LNCaP clone FGC (cell line): ENCODE measurements around the gene BMPER.

Experiments
- DNase-seq: peaks from one replicate; pipeline ENCODE4 v3.0.0-alpha.2; 2011; ENCODE audit warnings: low read depth
- H3K4me3 ChIP-seq: 2 replicates; pipeline ENCODE4 v1.5.1; 2011; ENCODE audit warnings: mild to moderate bottlenecking, low read depth, low read length, control low read depth
- TF ChIP-seq, protein P1 (sequence below): IDR thresholded peaks from 2 replicates; pipeline ENCODE4 v1.5.1; 2012; ENCODE audit warnings: mild to moderate bottlenecking; ENCODE audit not compliant: control insufficient read depth, insufficient read depth; ENCODE audit errors: extremely low read depth

The BMPER gene

DNA sequence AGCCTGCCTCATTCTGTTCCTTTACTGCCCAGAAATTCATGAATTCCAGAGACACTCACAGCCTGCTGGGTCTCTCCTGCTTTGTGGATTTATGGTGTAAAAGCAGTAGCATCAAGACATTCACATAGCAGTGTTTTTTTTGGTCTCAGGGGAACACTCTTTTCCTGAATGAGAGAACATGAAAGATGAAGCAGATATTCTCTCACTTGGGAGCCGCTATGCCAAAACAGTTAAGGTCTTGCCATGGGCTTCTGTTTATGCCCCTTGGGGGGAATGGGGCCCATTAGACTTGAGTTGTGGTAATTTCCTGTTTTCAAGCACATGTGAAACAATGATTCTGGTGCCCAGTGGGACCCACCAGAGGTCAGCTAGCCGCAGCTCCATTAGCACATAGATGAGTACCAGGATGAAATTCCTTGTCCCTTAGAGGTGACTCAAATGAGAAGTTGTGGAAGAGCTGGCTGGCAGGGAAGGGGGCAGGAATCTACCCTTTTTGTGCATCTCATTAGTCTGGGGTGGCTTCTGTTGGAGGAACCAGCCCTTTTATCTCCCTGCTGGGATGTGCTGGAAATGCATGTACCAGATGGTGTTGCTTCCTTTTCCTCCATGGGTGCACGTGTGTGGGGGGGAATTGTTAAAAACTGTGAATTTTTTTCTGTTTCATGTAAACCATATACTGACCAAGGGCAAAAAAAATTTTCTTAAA lies 13.3 kb downstream of the BMPER start:
- DNase-seq = no peak
- H3K4me3 ChIP-seq = no peak overlapping the region
- TF ChIP-seq, protein P1, sequence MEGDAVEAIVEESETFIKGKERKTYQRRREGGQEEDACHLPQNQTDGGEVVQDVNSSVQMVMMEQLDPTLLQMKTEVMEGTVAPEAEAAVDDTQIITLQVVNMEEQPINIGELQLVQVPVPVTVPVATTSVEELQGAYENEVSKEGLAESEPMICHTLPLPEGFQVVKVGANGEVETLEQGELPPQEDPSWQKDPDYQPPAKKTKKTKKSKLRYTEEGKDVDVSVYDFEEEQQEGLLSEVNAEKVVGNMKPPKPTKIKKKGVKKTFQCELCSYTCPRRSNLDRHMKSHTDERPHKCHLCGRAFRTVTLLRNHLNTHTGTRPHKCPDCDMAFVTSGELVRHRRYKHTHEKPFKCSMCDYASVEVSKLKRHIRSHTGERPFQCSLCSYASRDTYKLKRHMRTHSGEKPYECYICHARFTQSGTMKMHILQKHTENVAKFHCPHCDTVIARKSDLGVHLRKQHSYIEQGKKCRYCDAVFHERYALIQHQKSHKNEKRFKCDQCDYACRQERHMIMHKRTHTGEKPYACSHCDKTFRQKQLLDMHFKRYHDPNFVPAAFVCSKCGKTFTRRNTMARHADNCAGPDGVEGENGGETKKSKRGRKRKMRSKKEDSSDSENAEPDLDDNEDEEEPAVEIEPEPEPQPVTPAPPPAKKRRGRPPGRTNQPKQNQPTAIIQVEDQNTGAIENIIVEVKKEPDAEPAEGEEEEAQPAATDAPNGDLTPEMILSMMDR = no peak

DNA sequence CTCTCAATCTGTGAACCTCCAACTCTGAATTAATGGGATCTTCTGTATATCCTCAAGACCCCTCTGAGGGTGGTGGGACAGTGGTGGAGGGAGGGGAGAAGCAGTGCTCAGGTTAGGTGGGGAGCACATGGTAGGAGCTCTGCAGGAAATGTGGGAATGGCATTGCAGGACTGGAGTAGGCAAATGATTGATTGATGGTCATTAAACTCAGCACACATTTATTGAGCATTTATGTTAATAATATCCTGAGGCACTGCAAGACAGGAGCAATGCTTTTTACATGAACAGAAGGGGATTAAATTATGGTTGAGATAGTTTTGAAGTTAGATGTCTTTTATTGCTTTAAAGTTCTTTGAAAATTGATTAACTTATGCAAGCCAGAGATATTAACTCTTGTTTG lies 14.1 kb downstream of the BMPER start:
- TF ChIP-seq, protein P1 = no peak
- DNase-seq = no peak
- no peak overlapping the region for H3K4me3 ChIP-seq

DNA sequence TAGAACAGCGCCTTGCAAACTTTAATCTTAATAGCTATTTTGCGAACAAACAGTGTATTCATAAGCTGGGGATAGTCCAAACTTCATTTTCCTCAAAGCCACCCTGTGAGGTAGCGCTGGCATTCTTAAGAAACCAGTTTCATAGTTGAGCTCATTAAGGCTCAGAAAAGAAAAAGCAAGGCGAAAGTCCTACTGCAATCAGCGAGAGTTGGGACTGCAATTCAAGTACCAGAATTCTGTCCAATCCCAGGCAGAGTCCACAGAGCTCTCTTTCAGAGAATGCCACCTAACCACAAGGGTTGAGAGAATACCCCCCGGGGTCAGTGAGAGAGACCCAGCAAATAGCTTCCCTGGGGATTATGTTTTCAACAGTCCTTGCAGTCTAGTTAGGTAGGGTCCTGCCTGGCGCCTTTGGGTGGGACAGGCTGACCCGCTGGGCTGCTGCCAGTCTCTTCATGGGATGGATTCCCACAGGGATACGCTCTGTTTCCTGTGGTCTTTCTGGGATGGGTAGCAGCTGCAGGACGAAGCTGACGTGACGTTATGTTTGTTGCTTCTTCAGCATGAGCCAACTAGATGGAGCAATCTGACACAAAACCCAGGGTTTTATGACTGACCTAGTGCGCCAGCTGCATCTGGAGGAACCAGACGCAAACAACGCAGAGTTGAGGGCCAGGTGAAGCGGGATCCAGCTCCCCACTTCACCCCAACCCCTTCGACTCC lies 16.0 kb downstream of the BMPER start:
- H3K4me3 ChIP-seq = no peak overlapping the region
- DNase-seq = no peak
- TF ChIP-seq, protein P1 = no peak

DNA sequence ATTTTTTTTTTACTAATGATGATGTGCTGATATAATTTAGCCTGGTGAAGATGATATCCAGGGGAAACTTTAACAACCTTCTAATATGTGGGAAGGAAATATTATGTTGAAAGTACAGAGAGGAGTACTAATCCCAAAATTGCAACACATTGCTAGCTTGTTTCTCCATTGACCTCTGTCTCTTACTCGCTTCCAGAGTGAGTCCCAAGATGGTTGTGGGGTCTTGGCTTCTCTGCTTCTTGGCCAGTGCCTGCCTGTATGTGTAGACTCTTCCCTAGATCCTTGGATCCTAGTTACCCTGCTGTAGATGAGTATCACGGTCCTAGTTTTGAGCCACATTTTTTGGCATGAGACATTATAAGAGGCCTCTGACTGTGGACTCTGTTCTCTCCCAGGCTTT lies 17.5 kb downstream of the BMPER start:
- no peak for DNase-seq
- H3K4me3 ChIP-seq = no peak overlapping the region
- TF ChIP-seq, protein P1 = no peak

DNA sequence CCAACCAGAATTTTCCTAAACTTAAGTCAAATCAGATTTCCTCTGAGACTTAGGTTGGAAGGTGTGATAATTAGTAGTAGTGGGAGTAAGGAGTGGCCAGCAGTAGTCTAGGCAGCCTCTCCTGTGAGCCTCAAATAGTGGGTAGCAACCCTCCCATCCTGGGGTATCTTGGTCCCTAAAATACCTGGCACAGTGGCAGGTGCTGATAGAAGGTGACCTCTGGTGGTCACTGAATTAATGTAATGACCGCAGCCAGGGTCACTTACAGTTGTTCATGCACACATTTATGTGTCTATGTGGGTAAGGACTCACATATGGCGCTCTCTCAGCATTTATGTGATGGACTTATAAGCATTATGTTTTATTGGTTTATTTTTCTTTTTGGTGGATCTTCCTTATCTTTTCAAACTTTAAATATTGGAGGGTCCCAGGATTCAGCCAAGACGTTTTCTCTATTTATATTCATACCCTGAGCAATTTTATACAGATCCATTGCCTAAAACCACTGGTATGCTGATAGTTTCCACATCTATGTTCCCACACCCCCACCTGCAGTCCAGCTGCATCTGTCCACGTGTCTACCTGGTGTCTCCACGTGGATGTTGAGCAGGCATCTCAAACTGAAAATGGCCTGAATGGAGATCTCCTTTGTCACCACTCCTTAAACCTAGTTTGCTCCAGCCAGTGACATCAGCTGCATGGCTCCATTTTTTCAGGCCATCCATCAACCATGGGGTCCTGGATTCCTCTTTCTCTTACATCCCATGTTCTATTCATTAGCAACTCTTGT lies 18.3 kb downstream of the BMPER start:
- no peak overlapping the region for H3K4me3 ChIP-seq
- TF ChIP-seq, protein P1 = no peak
- no peak for DNase-seq

DNA sequence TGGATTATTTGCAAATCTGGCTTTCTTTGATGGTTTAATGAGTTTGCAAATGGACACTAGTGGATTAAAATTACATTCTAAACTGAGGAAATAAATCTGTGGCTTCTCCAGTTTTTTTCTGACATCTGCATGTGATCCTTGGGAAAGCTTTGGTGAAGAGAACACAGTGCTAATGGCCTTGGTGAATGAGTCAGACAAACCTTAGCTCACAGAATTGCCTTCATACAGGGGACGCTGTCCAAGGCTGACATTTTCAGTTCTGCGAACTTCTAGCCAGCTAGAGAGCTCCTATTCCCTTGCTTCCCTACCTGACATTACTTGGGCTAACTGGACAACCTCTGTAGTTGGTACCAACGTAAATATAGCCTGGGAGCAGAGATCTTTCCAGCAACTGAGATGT lies 21.2 kb downstream of the BMPER start:
- no peak overlapping the region for H3K4me3 ChIP-seq
- no peak for DNase-seq
- TF ChIP-seq, protein P1 = no peak
